Panc1 (cell line): Measurements from ENCODE around the gene ERN1. TPM values are rescaled to one million over a fixed set of nuclear protein-coding genes. Genes with fewer than 3 reads are reported as not detected.

Source experiments
- ATAC-seq: fragments of 200-7000 bp; cut with Tn5 transposase; 2 replicates; pipeline ENCODE4 v1.9.1; 2020; ENCODE audit warnings: mild to moderate bottlenecking, moderate library complexity
- BruUV-seq: library from RNA; stranded (reverse); fragments of 400-500 nt; replicated peaks from 2 replicates; lab custom pipeline; 2021; lab: Mats Ljungman, UMichigan
- CTCF ChIA-PET: fragments of 300-600 bp; sonication (Branson Sonifier 250); formaldehyde crosslinking; loops from one replicate; lab custom pipeline; 2022; ENCODE audit warnings: antibody characterized with exemption; lab: Charles Lee
- POLR2A ChIA-PET: fragments of 300-600 bp; sonication (Branson Sonifier 250); formaldehyde crosslinking; loops from one replicate; lab custom pipeline; 2022; ENCODE audit warnings: antibody characterized with exemption; lab: Charles Lee
- DNase-seq: peaks from one replicate; pipeline ENCODE4 v3.0.0-alpha.2; 2010; ENCODE audit warnings: low read depth, low spot score
- H3K27ac ChIP-seq: 2 replicates; pipeline ENCODE4 v1.5.1; 2011; ENCODE audit warnings: mild to moderate bottlenecking, low read length, inconsistent platforms
- H3K27me3 ChIP-seq: fragments of 200-500 bp; sonication (Bioruptor generic); 2 replicates; pipeline ENCODE4 v1.6.0; 2014; ENCODE audit warnings: low read length, inconsistent platforms; ENCODE audit not compliant: control insufficient read depth, insufficient read depth
- H3K36me3 ChIP-seq: fragments of 200-500 bp; sonication (Bioruptor generic); 2 replicates; pipeline ENCODE4 v1.5.1; 2014; ENCODE audit warnings: inconsistent platforms, mild to moderate bottlenecking, low read length, moderate library complexity; ENCODE audit not compliant: control insufficient read depth, insufficient read depth
- H3K4me1 ChIP-seq: 2 replicates; pipeline ENCODE4 v1.5.1; 2011; ENCODE audit warnings: inconsistent platforms, mild to moderate bottlenecking, low read length, moderate library complexity; ENCODE audit not compliant: control insufficient read depth, insufficient read depth
- H3K4me3 ChIP-seq, 2 experiments: 2 replicates each; pipeline ENCODE4 v1.5.1; 2011 to 2012; ENCODE audit warnings: low read depth in 2 of 2, low read length in 2 of 2, mild to moderate bottlenecking in 2 of 2, inconsistent platforms in 1 of 2, moderate library complexity in 1 of 2
- H3K9me3 ChIP-seq: fragments of 200-500 bp; sonication (Bioruptor generic); 2 replicates; pipeline ENCODE4 v1.5.1; 2014; ENCODE audit warnings: low read depth, mild to moderate bottlenecking, inconsistent platforms, low read length, moderate library complexity; ENCODE audit not compliant: control insufficient read depth, insufficient read depth
- POLR2AphosphoS5 ChIP-seq: IDR thresholded peaks from 2 replicates; pipeline ENCODE4 v1.6.1; 2012; ENCODE audit warnings: mild to moderate bottlenecking, low read depth, low read length, moderate library complexity
- SIN3A ChIP-seq: IDR thresholded peaks from 2 replicates; pipeline ENCODE4 v1.6.1; 2012; ENCODE audit warnings: low read depth, mild to moderate bottlenecking, low read length, moderate library complexity, borderline replicate concordance; ENCODE audit not compliant: insufficient read depth
- TCF7L2 ChIP-seq: IDR thresholded peaks from 2 replicates; pipeline ENCODE4 v1.6.1; 2011; ENCODE audit warnings: mild to moderate bottlenecking, low read depth, low read length, inconsistent platforms
- in situ Hi-C: cut with HindIII; loops from 2 replicates; pipeline ENCODE4 v1.10.0; 2016; ENCODE audit warnings: low sequenced_read_pairs, low pct_unique_long_range_greater_than_20kb
- intact Hi-C: fragments of 100-400 bp; cut with micrococcal nuclease; formaldehyde crosslinking; loops from one replicate; pipeline ENCODE4 v1.10.0; 2022; ENCODE audit not compliant: unreplicated experiment
- total RNA-seq: library from RNA; stranded (reverse); gene quantifications from one replicate; pipeline ENCODE4 v1.2.1, GENCODE V29; 2021; ENCODE audit not compliant: unreplicated experiment
- TF ChIP-seq, protein P1 (sequence below), 2 experiments: IDR thresholded peaks; 2 replicates each; pipeline ENCODE4 v1.6.1; 2011 to 2012; ENCODE audit warnings: low read depth in 2 of 2, control low read depth in 1 of 2, low read length in 1 of 2, mild to moderate bottlenecking in 1 of 2, moderate library complexity in 1 of 2; ENCODE audit not compliant: insufficient read depth in 1 of 2
- TF ChIP-seq, protein P2 (sequence below): fragments of 450-650 bp; IDR thresholded peaks from 2 replicates; pipeline ENCODE4 v1.5.1; 2017; ENCODE audit warnings: mild to moderate bottlenecking

The ERN1 gene
- total RNA-seq, 1 experiment from 2014 or later, result 12.1 TPM

DNA sequence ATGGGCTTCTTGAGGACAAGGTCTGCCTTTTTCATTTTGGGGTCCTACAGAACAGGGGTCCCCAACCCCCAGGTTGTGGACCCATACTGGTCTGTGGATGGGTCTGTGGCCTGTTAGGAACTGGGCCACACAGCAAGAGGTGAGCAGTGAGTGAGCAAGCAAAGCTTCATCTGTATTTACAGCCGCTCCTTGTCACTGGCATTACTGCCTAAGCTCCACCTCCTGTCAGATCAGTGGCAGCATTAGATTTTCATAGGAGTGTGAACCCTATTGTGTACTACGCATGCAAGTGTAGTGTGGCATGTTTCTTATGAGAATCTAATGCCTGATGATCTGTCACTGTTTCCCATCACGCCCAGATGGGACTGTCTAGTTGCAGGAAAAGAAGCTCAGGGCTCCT lies 33.9 kb downstream of the ERN1 start:
- in situ Hi-C loops (no loop called here), intact Hi-C loops (no loop called here)
- ATAC-seq (no peak), DNase-seq (no peak)
- ChIA-PET CTCF (no interaction called here), POLR2A (no interaction called here)
- H3K27ac ChIP-seq, result no peak overlapping the region
- H3K4me3 ChIP-seq, result no peak overlapping the region
- H3K9me3 ChIP-seq, result no peaks in the 10 kb centered on the region
- TF ChIP-seq POLR2AphosphoS5 (no peak), SIN3A (no peak)
- TF ChIP-seq, protein P1, sequence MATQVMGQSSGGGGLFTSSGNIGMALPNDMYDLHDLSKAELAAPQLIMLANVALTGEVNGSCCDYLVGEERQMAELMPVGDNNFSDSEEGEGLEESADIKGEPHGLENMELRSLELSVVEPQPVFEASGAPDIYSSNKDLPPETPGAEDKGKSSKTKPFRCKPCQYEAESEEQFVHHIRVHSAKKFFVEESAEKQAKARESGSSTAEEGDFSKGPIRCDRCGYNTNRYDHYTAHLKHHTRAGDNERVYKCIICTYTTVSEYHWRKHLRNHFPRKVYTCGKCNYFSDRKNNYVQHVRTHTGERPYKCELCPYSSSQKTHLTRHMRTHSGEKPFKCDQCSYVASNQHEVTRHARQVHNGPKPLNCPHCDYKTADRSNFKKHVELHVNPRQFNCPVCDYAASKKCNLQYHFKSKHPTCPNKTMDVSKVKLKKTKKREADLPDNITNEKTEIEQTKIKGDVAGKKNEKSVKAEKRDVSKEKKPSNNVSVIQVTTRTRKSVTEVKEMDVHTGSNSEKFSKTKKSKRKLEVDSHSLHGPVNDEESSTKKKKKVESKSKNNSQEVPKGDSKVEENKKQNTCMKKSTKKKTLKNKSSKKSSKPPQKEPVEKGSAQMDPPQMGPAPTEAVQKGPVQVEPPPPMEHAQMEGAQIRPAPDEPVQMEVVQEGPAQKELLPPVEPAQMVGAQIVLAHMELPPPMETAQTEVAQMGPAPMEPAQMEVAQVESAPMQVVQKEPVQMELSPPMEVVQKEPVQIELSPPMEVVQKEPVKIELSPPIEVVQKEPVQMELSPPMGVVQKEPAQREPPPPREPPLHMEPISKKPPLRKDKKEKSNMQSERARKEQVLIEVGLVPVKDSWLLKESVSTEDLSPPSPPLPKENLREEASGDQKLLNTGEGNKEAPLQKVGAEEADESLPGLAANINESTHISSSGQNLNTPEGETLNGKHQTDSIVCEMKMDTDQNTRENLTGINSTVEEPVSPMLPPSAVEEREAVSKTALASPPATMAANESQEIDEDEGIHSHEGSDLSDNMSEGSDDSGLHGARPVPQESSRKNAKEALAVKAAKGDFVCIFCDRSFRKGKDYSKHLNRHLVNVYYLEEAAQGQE (IDR thresholded peaks at IDR 0.05; ENCODE audit: insufficient read depth in 1 of 2, low read depth in 2 of 2, low read length in 1 of 2), result no peak
- TF ChIP-seq, protein P2, sequence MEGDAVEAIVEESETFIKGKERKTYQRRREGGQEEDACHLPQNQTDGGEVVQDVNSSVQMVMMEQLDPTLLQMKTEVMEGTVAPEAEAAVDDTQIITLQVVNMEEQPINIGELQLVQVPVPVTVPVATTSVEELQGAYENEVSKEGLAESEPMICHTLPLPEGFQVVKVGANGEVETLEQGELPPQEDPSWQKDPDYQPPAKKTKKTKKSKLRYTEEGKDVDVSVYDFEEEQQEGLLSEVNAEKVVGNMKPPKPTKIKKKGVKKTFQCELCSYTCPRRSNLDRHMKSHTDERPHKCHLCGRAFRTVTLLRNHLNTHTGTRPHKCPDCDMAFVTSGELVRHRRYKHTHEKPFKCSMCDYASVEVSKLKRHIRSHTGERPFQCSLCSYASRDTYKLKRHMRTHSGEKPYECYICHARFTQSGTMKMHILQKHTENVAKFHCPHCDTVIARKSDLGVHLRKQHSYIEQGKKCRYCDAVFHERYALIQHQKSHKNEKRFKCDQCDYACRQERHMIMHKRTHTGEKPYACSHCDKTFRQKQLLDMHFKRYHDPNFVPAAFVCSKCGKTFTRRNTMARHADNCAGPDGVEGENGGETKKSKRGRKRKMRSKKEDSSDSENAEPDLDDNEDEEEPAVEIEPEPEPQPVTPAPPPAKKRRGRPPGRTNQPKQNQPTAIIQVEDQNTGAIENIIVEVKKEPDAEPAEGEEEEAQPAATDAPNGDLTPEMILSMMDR, result no peak
- H3K27me3 ChIP-seq, result no peaks in the 10 kb centered on the region
- BruUV-seq, result no TSS peak
- no peaks in the 10 kb centered on the region for H3K4me1 ChIP-seq
- no peaks in the 10 kb centered on the region for H3K36me3 ChIP-seq

DNA sequence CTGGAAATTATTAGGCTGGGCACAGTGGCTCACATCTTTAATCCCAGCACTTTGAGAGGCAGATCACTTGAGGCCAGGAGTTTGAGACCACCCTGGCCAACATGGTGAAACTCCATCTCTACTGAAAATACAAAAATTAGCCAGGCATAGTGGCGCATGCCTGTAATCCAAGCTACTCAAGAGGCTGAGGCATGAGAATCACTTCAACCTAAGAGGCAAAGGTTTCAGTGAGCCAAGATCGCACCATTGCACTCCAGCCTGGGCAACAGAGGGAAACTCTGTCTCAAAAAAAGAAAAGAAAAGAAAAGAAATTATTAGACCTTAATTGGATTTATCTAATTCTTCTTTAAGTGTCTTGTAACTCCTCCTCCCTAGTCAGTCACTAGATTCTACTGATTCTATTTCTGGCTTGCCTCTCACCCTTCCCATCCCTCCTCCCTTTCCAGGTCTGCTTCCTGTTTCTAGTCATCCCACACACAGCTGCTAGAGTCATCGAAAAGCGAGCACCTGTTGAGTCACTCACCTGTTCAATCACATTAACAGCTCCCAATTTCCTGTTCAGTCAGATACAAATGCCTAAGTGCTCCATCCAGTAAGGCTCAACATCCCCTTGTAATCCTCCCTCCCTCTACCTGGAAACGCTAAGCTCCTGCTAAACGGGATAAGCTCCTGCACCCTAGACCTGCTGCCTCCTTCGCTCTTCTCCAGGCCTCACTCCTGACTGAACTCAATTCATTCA lies 34.6 kb downstream of the ERN1 start:
- Histone ChIP-seq H3K9me3 (no peaks in the 10 kb centered on the region), H3K4me1 (no peaks in the 10 kb centered on the region), H3K27ac (no peak overlapping the region), H3K36me3 (no peaks in the 10 kb centered on the region), H3K27me3 (no peaks in the 10 kb centered on the region), H3K4me3 (no peak overlapping the region)
- ATAC-seq, result no peak
- no TSS peak for BruUV-seq
- intact Hi-C loops (no loop called here), in situ Hi-C loops (no loop called here)
- ChIA-PET POLR2A (no interaction called here), CTCF (interaction anchor here (0.5 kb wide), 1 partner anchor 36 kb away, joined by 11 read pairs; no protein-coding TSS in a partner anchor)
- DNase-seq, result no peak
- TF ChIP-seq POLR2AphosphoS5 (no peak), SIN3A (no peak), TCF7L2 (no peak)
- TF ChIP-seq, protein P2, result no peak
- TF ChIP-seq, protein P1 (IDR thresholded peaks at IDR 0.05; ENCODE audit: insufficient read depth in 1 of 2, low read depth in 2 of 2, low read length in 1 of 2), result no peak
